Central memory CD8-positive, alpha-beta T cell (primary cell): Measurements from ENCODE around the gene ARID1B.

ENCODE experiments used
- ATAC-seq: fragments of 150-1000 bp; cut with Tn5 transposase; replicated peaks from 2 replicates; pipeline ENCODE4 v1.10.0; 2022; ENCODE audit warnings: mild to moderate bottlenecking, moderate FRiP score, moderate number of reproducible peaks; ENCODE audit not compliant: poor library complexity, severe bottlenecking; ENCODE audit errors: extremely low read depth
- DNase-seq, 2 donors: peaks; one replicate each; pipeline ENCODE4 v3.0.0; 2021; ENCODE audit warnings: low spot score in 2 of 2
- H3K27ac Mint-ChIP-seq: one replicate; pipeline ENCODE4 v1.8.0; 2022; ENCODE audit warnings: low read depth, mild to moderate bottlenecking, moderate library complexity, mixed read lengths
- H3K27me3 Mint-ChIP-seq: one replicate; pipeline ENCODE4 v1.8.0; 2022; ENCODE audit warnings: mixed read lengths
- H3K36me3 Mint-ChIP-seq: one replicate; pipeline ENCODE4 v1.8.0; 2022; ENCODE audit warnings: mild to moderate bottlenecking, moderate library complexity, mixed read lengths; ENCODE audit not compliant: insufficient read depth
- H3K4me1 Mint-ChIP-seq: one replicate; pipeline ENCODE4 v1.8.0; 2022; ENCODE audit warnings: mixed read lengths
- H3K4me3 Mint-ChIP-seq: one replicate; pipeline ENCODE4 v1.8.0; 2022; ENCODE audit warnings: mild to moderate bottlenecking, moderate library complexity, mixed read lengths
- H3K9me3 Mint-ChIP-seq: one replicate; pipeline ENCODE4 v1.8.0; 2022; ENCODE audit warnings: mixed read lengths

ARID1B gene

GRCh38 chr6:156807028-156807427 is 29.9 kb downstream of the ARID1B start:
- no peak overlapping the region for H3K4me3 Mint-ChIP-seq
- DNase-seq (no peak), ATAC-seq (no peak)
- H3K36me3 Mint-ChIP-seq: peaks cover 6% of the 10 kb centered on the region
- H3K27me3 Mint-ChIP-seq: no peaks in the 10 kb centered on the region
- H3K4me1 Mint-ChIP-seq: peaks cover 88% of the 10 kb centered on the region
- H3K27ac Mint-ChIP-seq: no peak overlapping the region
- H3K9me3 Mint-ChIP-seq: peaks cover 5% of the 10 kb centered on the region

DNA sequence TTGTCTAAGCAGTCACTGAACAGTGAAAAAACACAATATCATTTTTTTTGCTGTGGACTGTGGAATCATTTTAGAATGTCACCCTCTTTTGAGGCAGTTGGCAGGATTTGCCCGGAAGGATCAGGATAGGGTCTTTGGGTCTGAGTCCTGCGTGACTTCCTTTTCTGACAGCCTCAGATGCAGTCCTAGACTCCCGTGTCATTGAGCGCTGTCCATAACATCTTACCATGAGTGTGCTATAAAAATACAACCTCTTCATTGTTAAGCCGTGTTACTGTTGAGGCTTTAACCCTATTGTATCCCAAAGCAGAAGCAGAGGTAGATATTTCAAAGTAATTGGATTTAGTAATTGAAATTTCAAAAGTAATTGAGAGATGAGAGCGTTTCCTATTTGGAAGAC is 30.6 kb downstream of the ARID1B start:
- no peak for DNase-seq
- H3K27me3 Mint-ChIP-seq: no peaks in the 10 kb centered on the region

DNA sequence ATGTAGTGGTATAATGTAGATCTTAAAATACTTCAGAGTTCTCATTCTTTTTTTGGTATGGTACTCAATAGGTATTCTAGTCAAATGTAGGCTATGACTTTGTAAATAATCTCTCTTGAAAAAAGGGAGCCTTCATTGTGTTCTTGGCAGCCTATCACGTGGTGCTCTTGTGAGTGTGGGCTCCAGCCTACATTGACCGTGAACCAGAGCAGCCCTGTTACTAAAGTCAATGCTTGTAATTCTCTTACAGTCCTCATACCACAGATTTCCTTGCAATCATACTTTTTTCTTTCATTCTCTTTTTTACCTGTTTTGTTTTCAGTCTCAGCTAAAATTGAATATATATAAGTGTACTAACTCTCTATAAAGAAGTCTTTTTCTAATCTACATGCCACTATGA is 31.1 kb downstream of the ARID1B start:
- H3K4me3 Mint-ChIP-seq: no peak overlapping the region
- peaks cover 5% of the 10 kb centered on the region for H3K9me3 Mint-ChIP-seq
- no peak overlapping the region for H3K27ac Mint-ChIP-seq
- H3K36me3 Mint-ChIP-seq: peaks cover 6% of the 10 kb centered on the region
- H3K4me1 Mint-ChIP-seq: peaks cover 85% of the 10 kb centered on the region
- no peak for ATAC-seq
- H3K27me3 Mint-ChIP-seq: no peaks in the 10 kb centered on the region
- DNase-seq: no peak

More for the DNA sequence above, 30.6 kb downstream of the ARID1B start:
- peaks cover 5% of the 10 kb centered on the region for H3K9me3 Mint-ChIP-seq
- no peak for ATAC-seq
- H3K27ac Mint-ChIP-seq: peak overlapping the region; percentile 26
- peaks cover 6% of the 10 kb centered on the region for H3K36me3 Mint-ChIP-seq
- peaks cover 88% of the 10 kb centered on the region for H3K4me1 Mint-ChIP-seq
- no peak overlapping the region for H3K4me3 Mint-ChIP-seq

DNA sequence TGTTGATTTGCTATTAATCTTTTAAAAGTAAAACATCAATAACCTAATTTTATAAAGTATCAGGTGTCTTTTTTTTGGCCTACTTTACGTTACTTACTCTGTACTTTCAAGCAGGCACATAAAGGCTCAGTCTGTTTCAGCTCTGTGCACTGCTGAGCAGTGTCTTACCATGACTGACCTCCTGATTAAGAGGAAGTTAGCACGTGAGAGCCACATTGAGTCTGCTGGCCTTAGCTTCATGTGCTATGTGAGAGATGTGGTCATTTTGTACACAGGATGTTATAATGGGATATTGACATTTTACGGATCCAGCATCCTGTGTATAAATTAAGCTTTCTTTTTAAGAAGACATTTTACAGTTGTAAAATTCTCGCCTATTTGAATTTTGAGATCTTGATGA is 31.9 kb downstream of the ARID1B start:
- Mint-ChIP-seq H3K36me3 (peaks cover 6% of the 10 kb centered on the region), H3K9me3 (peaks cover 5% of the 10 kb centered on the region), H3K27ac (no peak overlapping the region), H3K4me3 (no peak overlapping the region), H3K4me1 (peaks cover 85% of the 10 kb centered on the region), H3K27me3 (no peaks in the 10 kb centered on the region)
- ATAC-seq: no peak
- DNase-seq: no peak

GRCh38 chr6:156809446-156810178 is 32.4 kb downstream of the ARID1B start:
- Mint-ChIP-seq H3K27ac (no peak overlapping the region), H3K9me3 (peaks cover 5% of the 10 kb centered on the region), H3K4me3 (peak overlapping the region; percentile 1), H3K36me3 (peaks cover 5% of the 10 kb centered on the region), H3K4me1 (peaks cover 85% of the 10 kb centered on the region), H3K27me3 (no peaks in the 10 kb centered on the region)
- ATAC-seq: no peak
- no peak for DNase-seq

- H3K27ac Mint-ChIP-seq: no peak overlapping the region
- no peak overlapping the region for H3K4me3 Mint-ChIP-seq
- no peaks in the 10 kb centered on the region for H3K27me3 Mint-ChIP-seq
Observed at GRCh38 chr6:156814036-156814581, 36.9 kb downstream of the ARID1B start.

DNA sequence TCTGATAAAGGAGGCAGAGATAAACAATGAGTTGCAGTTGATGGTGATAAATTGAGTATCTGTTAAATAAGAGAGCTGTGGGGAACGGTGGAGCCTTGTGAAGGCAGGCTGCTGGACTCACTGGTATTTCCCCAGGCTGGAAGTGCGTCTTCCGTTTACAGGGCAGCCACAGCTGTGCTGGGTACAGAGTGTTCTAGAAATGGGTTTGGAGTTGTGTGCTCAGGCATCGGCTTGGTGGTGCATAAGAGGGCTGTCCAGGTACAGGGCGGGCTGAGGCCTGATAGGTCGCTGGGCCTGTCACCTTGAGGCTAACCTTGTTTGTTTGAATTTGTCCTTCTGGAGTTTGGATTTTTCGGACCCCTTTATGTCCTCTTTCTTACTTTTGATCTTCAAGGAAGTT is 39.3 kb downstream of the ARID1B start:
- H3K4me1 Mint-ChIP-seq: peaks cover 74% of the 10 kb centered on the region
- H3K9me3 Mint-ChIP-seq: no peaks in the 10 kb centered on the region
- peaks cover 4% of the 10 kb centered on the region for H3K36me3 Mint-ChIP-seq
- no peak overlapping the region for H3K27ac Mint-ChIP-seq
- H3K4me3 Mint-ChIP-seq: peak overlapping the region; percentile 42
- DNase-seq: no peak
- H3K27me3 Mint-ChIP-seq: no peaks in the 10 kb centered on the region
- ATAC-seq: no peak

More at GRCh38 chr6:156814036-156814581, 36.9 kb downstream of the ARID1B start:
- Mint-ChIP-seq H3K9me3 (peaks cover 5% of the 10 kb centered on the region), H3K36me3 (peaks cover 4% of the 10 kb centered on the region), H3K4me1 (peaks cover 79% of the 10 kb centered on the region)
- DNase-seq (no peak), ATAC-seq (no peak)

DNA sequence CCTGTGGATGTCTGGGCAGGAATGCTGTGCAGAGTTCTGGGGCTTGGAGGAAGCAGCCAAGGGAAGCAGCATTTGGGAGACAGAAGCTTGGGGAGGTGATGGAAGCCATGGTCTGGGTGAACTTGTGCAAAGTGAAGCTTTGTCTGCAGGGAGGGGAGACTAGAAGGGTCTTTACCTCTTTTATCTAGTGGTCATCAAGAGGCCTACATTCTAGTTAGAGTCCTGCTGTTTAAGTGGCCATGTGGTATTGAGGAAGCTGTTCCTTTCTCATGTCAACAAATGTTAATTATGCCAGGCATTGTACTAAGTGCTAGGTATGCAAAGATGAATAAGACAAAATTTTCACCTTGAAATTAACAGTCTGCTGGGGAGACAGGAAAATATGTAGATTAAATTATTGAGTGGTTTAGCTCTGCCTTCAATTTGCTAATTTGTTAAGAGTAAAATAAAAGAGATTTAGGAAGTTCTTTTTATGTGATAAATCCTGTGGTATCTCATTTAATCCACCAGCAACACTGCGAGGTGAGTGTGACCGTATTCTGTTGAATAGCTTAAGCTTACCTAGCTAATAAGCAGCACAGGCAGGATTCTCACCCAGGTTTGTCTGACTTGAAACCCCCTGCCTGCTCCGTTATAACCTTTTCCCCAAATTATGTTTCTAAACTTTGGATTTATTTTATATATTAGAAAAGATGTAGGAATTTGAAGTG is 43.1 kb downstream of the ARID1B start:
- peak overlapping the region; percentile 8 for H3K27ac Mint-ChIP-seq
- peaks cover 76% of the 10 kb centered on the region for H3K4me1 Mint-ChIP-seq
- no peaks in the 10 kb centered on the region for H3K27me3 Mint-ChIP-seq
- H3K36me3 Mint-ChIP-seq: peaks cover 4% of the 10 kb centered on the region
- H3K4me3 Mint-ChIP-seq: no peak overlapping the region
- DNase-seq (no peak), ATAC-seq (no peak)
- no peaks in the 10 kb centered on the region for H3K9me3 Mint-ChIP-seq

- Mint-ChIP-seq H3K27me3 (no peaks in the 10 kb centered on the region), H3K4me3 (peak overlapping the region; percentile 3), H3K27ac (no peak overlapping the region), H3K36me3 (peaks cover 2% of the 10 kb centered on the region), H3K4me1 (peaks cover 76% of the 10 kb centered on the region), H3K9me3 (no peaks in the 10 kb centered on the region)
- no peak for ATAC-seq
- DNase-seq: no peak
Observed at GRCh38 chr6:156821707-156822106, 44.5 kb downstream of the ARID1B start.

GRCh38 chr6:156822747-156823206 is 45.6 kb downstream of the ARID1B start:
- H3K36me3 Mint-ChIP-seq: peaks cover 2% of the 10 kb centered on the region
- H3K27ac Mint-ChIP-seq: no peak overlapping the region
- ATAC-seq: peak; percentile 29
- no peak for DNase-seq
- H3K27me3 Mint-ChIP-seq: no peaks in the 10 kb centered on the region
- no peaks in the 10 kb centered on the region for H3K9me3 Mint-ChIP-seq
- H3K4me3 Mint-ChIP-seq: peak overlapping the region; percentile 19
- H3K4me1 Mint-ChIP-seq: peaks cover 82% of the 10 kb centered on the region

GRCh38 chr6:156824142-156824541 is 47.0 kb downstream of the ARID1B start:
- H3K27ac Mint-ChIP-seq: no peak overlapping the region
- no peaks in the 10 kb centered on the region for H3K27me3 Mint-ChIP-seq
- peaks cover 82% of the 10 kb centered on the region for H3K4me1 Mint-ChIP-seq
- DNase-seq (no peak), ATAC-seq (no peak)
- peaks cover 4% of the 10 kb centered on the region for H3K36me3 Mint-ChIP-seq
- no peaks in the 10 kb centered on the region for H3K9me3 Mint-ChIP-seq
- no peak overlapping the region for H3K4me3 Mint-ChIP-seq

- peaks cover 71% of the 10 kb centered on the region for H3K4me1 Mint-ChIP-seq
- no peaks in the 10 kb centered on the region for H3K27me3 Mint-ChIP-seq
- H3K4me3 Mint-ChIP-seq: no peak overlapping the region
- no peaks in the 10 kb centered on the region for H3K9me3 Mint-ChIP-seq
- no peak for ATAC-seq
- no peak for DNase-seq
- H3K27ac Mint-ChIP-seq: no peak overlapping the region
- H3K36me3 Mint-ChIP-seq: peaks cover 11% of the 10 kb centered on the region
Observed at GRCh38 chr6:156825475-156825874, 48.3 kb downstream of the ARID1B start.
